ENCODE data around the gene NPC1. TPM values are rescaled to one million over a fixed set of nuclear protein-coding genes. Genes with fewer than 3 reads are reported as not detected.

Gene NPC1
- total and polyA plus RNA-seq, 3 experiments from 2014 or later, result 33.9 to 40.9 (median 34.3) TPM

- Mint-ChIP-seq H3K27ac (no peak overlapping the region), H3K36me3 (peaks cover 0 to 4% (median 0%) of the 10 kb centered on the region in 3 donors), H3K4me1 (no peaks in the 10 kb centered on the region), H3K9me3 (no peaks in the 10 kb centered on the region), H3K27me3 (peaks cover 2 to 10% of the 10 kb centered on the region in 2 donors), H3K4me3 (no peak overlapping the region)
- no peaks in the 10 kb centered on the region for H3K4me1 ChIP-seq (ENCODE audit: insufficient read depth, low read length)
- no peaks in the 10 kb centered on the region for H3K36me3 ChIP-seq (ENCODE audit: insufficient read depth, low read length)
- no peak overlapping the region for H3K27ac ChIP-seq (ENCODE audit: low read depth, low read length)
- DNase-seq, result no peak
- ChIA-PET CTCF (no interaction called here), POLR2A (no interaction called here)
- no peaks in the 10 kb centered on the region for H3K27me3 ChIP-seq (ENCODE audit: insufficient read depth, low read length, poor library complexity, severe bottlenecking)
- H3K9me3 ChIP-seq (ENCODE audit: low read length), result no peaks in the 10 kb centered on the region
- no peak overlapping the region for H3K4me3 ChIP-seq (ENCODE audit: low read length)
Observed at GRCh38 chr18:23605941-23606340, 19.6 kb upstream of the NPC1 start.

DNA sequence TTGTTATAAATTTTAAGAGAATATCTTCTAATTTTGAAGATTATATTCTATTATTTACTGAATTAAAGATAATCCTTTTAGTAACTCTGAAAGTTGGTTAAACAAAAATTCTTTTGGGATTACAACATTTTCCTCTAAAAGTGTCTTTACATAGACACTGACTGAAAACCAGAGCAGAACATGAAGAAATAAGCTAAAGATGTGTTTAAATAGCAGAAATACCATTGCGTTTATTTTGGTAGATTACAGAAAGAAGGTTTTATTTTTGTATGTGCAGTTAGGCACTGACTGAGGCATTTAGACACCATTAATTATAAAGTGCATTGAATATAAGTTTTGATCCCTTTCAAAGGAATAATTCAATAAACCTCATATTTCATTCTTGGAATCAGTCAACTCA, 13.5 kb upstream of the NPC1 start:
- Mint-ChIP-seq H3K36me3 (no peaks in the 10 kb centered on the region), H3K4me1 (no peaks in the 10 kb centered on the region), H3K9me3 (no peaks in the 10 kb centered on the region), H3K27me3 (peaks cover 0 to 5% of the 10 kb centered on the region in 2 donors), H3K4me3 (no peak overlapping the region), H3K27ac (no peak overlapping the region)
- Histone ChIP-seq H3K4me1 (ENCODE audit: insufficient read depth, low read length) (no peaks in the 10 kb centered on the region), H3K36me3 (ENCODE audit: insufficient read depth, low read length) (no peaks in the 10 kb centered on the region), H3K9me3 (ENCODE audit: low read length) (no peaks in the 10 kb centered on the region), H3K27ac (ENCODE audit: low read depth, low read length) (no peak overlapping the region), H3K4me3 (ENCODE audit: low read length) (no peak overlapping the region), H3K27me3 (ENCODE audit: insufficient read depth, low read length, poor library complexity, severe bottlenecking) (peaks cover 3% of the 10 kb centered on the region)
- ChIA-PET POLR2A (no interaction called here), CTCF (interaction anchor here (2.7 kb wide), 1 partner anchor 84 kb away, joined by 9 read pairs; no protein-coding TSS in a partner anchor)
- DNase-seq, result no peak

DNA sequence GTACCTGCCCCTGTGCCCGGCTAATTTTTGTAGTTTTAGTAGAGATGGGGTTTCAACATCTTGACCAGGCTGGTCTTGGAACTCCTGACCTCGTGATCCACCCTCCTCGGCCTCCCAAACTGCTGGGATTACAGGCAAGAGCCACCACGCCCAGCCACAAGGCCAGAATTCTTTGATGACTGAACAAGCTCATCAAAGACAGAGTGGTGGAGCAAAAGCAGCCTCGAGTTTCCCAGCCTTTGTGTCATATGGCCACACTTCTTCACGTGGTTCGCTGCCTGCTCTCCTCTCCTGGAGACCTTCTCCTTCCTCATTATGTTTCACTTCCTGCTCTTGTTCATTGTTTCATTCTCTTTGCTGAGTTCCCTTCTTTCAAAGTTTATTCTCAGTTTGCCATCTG, 9.9 kb upstream of the NPC1 start:
- Histone ChIP-seq H3K36me3 (ENCODE audit: insufficient read depth, low read length) (no peaks in the 10 kb centered on the region), H3K4me3 (ENCODE audit: low read length) (no peak overlapping the region), H3K4me1 (ENCODE audit: insufficient read depth, low read length) (no peaks in the 10 kb centered on the region), H3K27ac (ENCODE audit: low read depth, low read length) (no peak overlapping the region), H3K9me3 (ENCODE audit: low read length) (no peaks in the 10 kb centered on the region), H3K27me3 (ENCODE audit: insufficient read depth, low read length, poor library complexity, severe bottlenecking) (peaks cover 3% of the 10 kb centered on the region)
- DNase-seq, result no peak
- H3K4me1 Mint-ChIP-seq, result no peaks in the 10 kb centered on the region
- no peaks in the 10 kb centered on the region for H3K9me3 Mint-ChIP-seq
- H3K27ac Mint-ChIP-seq, result peak overlapping the region in 1 of 8 donors; percentile 13
- ChIA-PET POLR2A (no interaction called here), CTCF (interaction anchor here (1.4 kb wide), 1 partner anchor 80 kb away, joined by 3 read pairs; no protein-coding TSS in a partner anchor)
- H3K4me3 Mint-ChIP-seq, result no peak overlapping the region
- H3K36me3 Mint-ChIP-seq, result no peaks in the 10 kb centered on the region
- H3K27me3 Mint-ChIP-seq, result peaks cover 0 to 11% of the 10 kb centered on the region in 2 donors

GRCh38 chr18:23595591-23595990, 9.3 kb upstream of the NPC1 start:
- no peak overlapping the region for H3K27ac Mint-ChIP-seq
- CTCF ChIA-PET, result interaction anchor here (1.4 kb wide), 1 partner anchor 79 kb away, joined by 3 read pairs; no protein-coding TSS in a partner anchor
- H3K36me3 ChIP-seq (ENCODE audit: insufficient read depth, low read length), result no peaks in the 10 kb centered on the region
- H3K27me3 ChIP-seq (ENCODE audit: insufficient read depth, low read length, poor library complexity, severe bottlenecking), result peaks cover 3% of the 10 kb centered on the region
- no peaks in the 10 kb centered on the region for H3K4me1 Mint-ChIP-seq
- no peaks in the 10 kb centered on the region for H3K9me3 Mint-ChIP-seq
- H3K4me3 ChIP-seq (ENCODE audit: low read length), result no peak overlapping the region
- no peak overlapping the region for H3K4me3 Mint-ChIP-seq
- no peak overlapping the region for H3K27ac ChIP-seq (ENCODE audit: low read depth, low read length)
- peaks cover 0 to 11% of the 10 kb centered on the region in 2 donors for H3K27me3 Mint-ChIP-seq
- no peak for DNase-seq
- no peaks in the 10 kb centered on the region for H3K36me3 Mint-ChIP-seq
- no peaks in the 10 kb centered on the region for H3K9me3 ChIP-seq (ENCODE audit: low read length)
- POLR2A ChIA-PET, result no interaction called here
- no peaks in the 10 kb centered on the region for H3K4me1 ChIP-seq (ENCODE audit: insufficient read depth, low read length)

DNA sequence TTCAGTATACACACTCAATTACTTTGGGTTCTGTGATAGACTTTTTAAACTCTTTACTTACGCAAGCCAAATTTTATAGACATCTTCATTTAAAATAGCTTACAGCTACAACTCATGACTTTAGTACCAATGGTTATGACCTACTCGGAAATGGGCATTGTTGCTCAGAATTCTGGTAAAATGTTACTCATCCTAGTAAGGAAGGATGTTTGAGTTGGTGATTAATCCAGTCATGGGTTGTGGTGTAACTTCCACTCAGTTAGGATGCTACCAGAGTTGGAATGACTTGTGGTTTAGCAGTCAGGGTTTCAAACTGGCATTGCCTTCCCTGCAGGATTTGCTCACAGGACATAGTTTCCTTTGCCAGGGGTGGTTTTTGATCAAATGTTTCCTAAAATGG, 7.4 kb upstream of the NPC1 start:
- Histone ChIP-seq H3K27me3 (ENCODE audit: insufficient read depth, low read length, poor library complexity, severe bottlenecking) (peaks cover 3% of the 10 kb centered on the region), H3K4me3 (ENCODE audit: low read length) (no peak overlapping the region), H3K4me1 (ENCODE audit: insufficient read depth, low read length) (no peaks in the 10 kb centered on the region), H3K9me3 (ENCODE audit: low read length) (no peaks in the 10 kb centered on the region), H3K27ac (ENCODE audit: low read depth, low read length) (no peak overlapping the region), H3K36me3 (ENCODE audit: insufficient read depth, low read length) (no peaks in the 10 kb centered on the region)
- POLR2A ChIA-PET, result no interaction called here
- no peaks in the 10 kb centered on the region for H3K36me3 Mint-ChIP-seq
- no peak overlapping the region for H3K27ac Mint-ChIP-seq
- no peaks in the 10 kb centered on the region for H3K4me1 Mint-ChIP-seq
- H3K27me3 Mint-ChIP-seq, result peaks cover 0 to 11% of the 10 kb centered on the region in 2 donors
- no peak for DNase-seq
- peak overlapping the region in 1 of 7 donors; percentile 68 for H3K4me3 Mint-ChIP-seq
- no peaks in the 10 kb centered on the region for H3K9me3 Mint-ChIP-seq
- CTCF ChIA-PET, result no interaction called here

- H3K36me3 Mint-ChIP-seq, result no peaks in the 10 kb centered on the region
- H3K36me3 ChIP-seq (ENCODE audit: insufficient read depth, low read length), result no peaks in the 10 kb centered on the region
- no peaks in the 10 kb centered on the region for H3K4me1 ChIP-seq (ENCODE audit: insufficient read depth, low read length)
- ChIA-PET POLR2A (no interaction called here), CTCF (no interaction called here)
- H3K27me3 ChIP-seq (ENCODE audit: insufficient read depth, low read length, poor library complexity, severe bottlenecking), result no peaks in the 10 kb centered on the region
- no peak overlapping the region for H3K27ac Mint-ChIP-seq
- no peak overlapping the region for H3K27ac ChIP-seq (ENCODE audit: low read depth, low read length)
- H3K4me3 ChIP-seq (ENCODE audit: low read length), result no peak overlapping the region
- H3K27me3 Mint-ChIP-seq, result peaks cover 2 to 11% of the 10 kb centered on the region in 2 donors
- no peaks in the 10 kb centered on the region for H3K4me1 Mint-ChIP-seq
- H3K9me3 Mint-ChIP-seq, result no peaks in the 10 kb centered on the region
- DNase-seq, result no peak
- H3K9me3 ChIP-seq (ENCODE audit: low read length), result no peaks in the 10 kb centered on the region
- peak overlapping the region in 1 of 7 donors; percentile 68 for H3K4me3 Mint-ChIP-seq
Observed at GRCh38 chr18:23592911-23593310, 6.6 kb upstream of the NPC1 start.

- no peak for DNase-seq
- ChIA-PET CTCF (interaction anchor here (0.9 to 2.6 kb wide), 5 partner anchors 9 to 92 kb away, joined by 3 to 6 read pairs (median 4); no protein-coding TSS in a partner anchor), POLR2A (no interaction called here)
- Mint-ChIP-seq H3K27me3 (peaks cover 3 to 11% of the 10 kb centered on the region in 2 donors), H3K4me1 (peaks cover 5 to 8% (median 7%) of the 10 kb centered on the region in 3 donors), H3K36me3 (peaks cover 0 to 4% (median 0%) of the 10 kb centered on the region in 3 donors), H3K4me3 (peak overlapping the region in 1 of 7 donors; percentile 43), H3K27ac (peak overlapping the region in 1 of 8 donors; percentile 60), H3K9me3 (no peaks in the 10 kb centered on the region)
- H3K9me3 ChIP-seq (ENCODE audit: low read length), result no peaks in the 10 kb centered on the region
- H3K27ac ChIP-seq (ENCODE audit: low read depth, low read length), result no peak overlapping the region
- H3K27me3 ChIP-seq (ENCODE audit: insufficient read depth, low read length, poor library complexity, severe bottlenecking), result no peaks in the 10 kb centered on the region
- peaks cover 6% of the 10 kb centered on the region for H3K4me1 ChIP-seq (ENCODE audit: insufficient read depth, low read length)
- no peaks in the 10 kb centered on the region for H3K36me3 ChIP-seq (ENCODE audit: insufficient read depth, low read length)
- H3K4me3 ChIP-seq (ENCODE audit: low read length), result no peak overlapping the region
Observed at GRCh38 chr18:23591011-23591410, 4.7 kb upstream of the NPC1 start.

DNA sequence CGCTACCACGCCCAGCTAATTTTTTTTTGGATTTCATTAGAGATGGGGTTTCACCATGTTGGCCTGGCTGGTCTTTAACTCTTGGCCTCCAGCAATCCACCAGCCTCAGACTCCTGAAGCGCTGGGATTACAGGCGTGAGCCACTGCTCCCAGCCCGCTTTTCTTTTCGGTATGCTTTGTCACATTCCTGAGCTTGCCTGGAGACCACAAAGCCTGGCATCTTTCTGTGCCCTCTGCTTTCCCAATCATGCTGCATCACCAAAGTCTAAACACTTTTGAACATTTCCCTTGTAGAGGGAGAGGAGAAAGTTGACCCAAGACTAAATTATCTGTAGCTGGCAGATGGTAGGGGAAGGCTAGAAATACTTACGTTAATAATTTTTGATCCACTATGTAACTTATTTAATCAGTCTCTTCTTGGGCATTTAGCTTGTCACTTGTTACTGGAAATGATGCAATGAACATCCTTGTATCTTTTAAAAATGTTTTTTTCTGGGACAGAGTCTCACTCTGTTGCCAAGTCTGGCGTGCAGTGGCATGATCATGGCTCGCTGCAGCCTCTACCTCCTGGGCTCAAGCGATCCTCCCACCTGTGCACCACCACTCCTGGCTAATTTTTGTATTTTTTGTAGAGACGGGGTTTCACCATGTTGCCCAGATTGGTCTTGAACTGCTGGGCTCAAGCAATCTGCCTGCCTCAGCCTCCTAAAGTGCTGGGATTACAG, 2.7 kb upstream of the NPC1 start:
- peak overlapping the region in 1 of 7 donors; percentile 42 for H3K4me3 Mint-ChIP-seq
- POLR2A ChIA-PET, result interaction anchor here (0.7 kb wide), 1 partner anchor 114 kb away, joined by 3 read pairs; no protein-coding TSS in a partner anchor

More for the DNA sequence above, 2.7 kb upstream of the NPC1 start:
- peaks cover 18% of the 10 kb centered on the region for H3K4me1 ChIP-seq (ENCODE audit: insufficient read depth, low read length)
- Mint-ChIP-seq H3K36me3 (peaks cover 0 to 15% (median 3%) of the 10 kb centered on the region in 3 donors), H3K4me1 (peaks cover 19 to 24% (median 23%) of the 10 kb centered on the region in 3 donors), H3K27ac (peak overlapping the region in 2 of 8 donors; percentile 8 to 98), H3K9me3 (no peaks in the 10 kb centered on the region), H3K27me3 (peaks cover 3 to 7% of the 10 kb centered on the region in 2 donors)
- no peaks in the 10 kb centered on the region for H3K27me3 ChIP-seq (ENCODE audit: insufficient read depth, low read length, poor library complexity, severe bottlenecking)
- no peak overlapping the region for H3K27ac ChIP-seq (ENCODE audit: low read depth, low read length)
- H3K9me3 ChIP-seq (ENCODE audit: low read length), result no peaks in the 10 kb centered on the region
- no peak for DNase-seq
- CTCF ChIA-PET, result interaction anchor here (2.4 to 5.9 kb wide), 2 partner anchors 73 to 90 kb away, joined by 12 to 50 read pairs; no protein-coding TSS in a partner anchor
- H3K4me3 ChIP-seq (ENCODE audit: low read length), result no peak overlapping the region
- no peaks in the 10 kb centered on the region for H3K36me3 ChIP-seq (ENCODE audit: insufficient read depth, low read length)
